GDM1 (cell line): ENCODE results near the gene PIKFYVE.
"Not testable (repeated sequence)": the region's sequence is repeated elsewhere in the genome, so short reads cannot be mapped to it uniquely, and the experiment has no call there.

Experiments used
- DNase-seq: peaks from one replicate; lab custom pipeline; 2025; lab: John Stamatoyannopoulos, UW

Gene PIKFYVE

DNA sequence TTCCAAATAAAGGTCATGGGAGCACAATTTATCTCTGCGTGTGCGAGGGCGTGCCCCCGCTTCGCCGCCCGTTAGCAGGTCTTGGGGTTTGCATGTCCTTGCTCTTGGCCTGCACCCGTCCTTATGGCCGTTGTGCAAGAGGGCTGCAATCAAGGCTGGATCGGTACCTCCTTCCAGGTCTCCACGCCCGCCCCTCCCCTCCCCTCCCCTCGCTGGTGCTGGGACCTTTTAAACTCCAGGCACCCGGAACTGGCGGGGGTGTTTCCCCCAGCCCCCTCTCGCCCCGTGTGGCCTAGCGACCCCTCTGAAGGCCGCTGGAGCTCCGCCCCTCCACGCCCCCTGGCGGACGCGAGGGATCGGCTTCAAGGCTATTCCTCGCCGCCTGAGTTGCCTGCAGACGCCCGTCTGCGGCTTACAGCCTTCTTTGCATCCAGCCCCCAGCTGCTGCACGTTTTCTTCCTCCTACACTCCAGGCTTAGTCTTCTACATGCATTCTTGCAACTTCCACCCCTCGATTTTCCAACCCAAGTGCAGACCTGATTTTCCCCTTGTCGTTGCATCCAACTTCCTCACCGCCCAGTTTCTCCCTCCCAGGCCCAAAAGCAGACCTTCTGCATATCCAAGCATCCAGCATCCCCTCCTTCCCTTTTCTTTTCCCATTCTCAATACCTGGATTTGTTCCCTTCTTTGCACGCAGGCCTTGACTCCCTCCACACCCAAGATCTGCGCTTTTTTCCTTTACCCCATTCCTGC, 11.8 kb upstream of the PIKFYVE start:
- DNase-seq: peak; percentile 70

DNA sequence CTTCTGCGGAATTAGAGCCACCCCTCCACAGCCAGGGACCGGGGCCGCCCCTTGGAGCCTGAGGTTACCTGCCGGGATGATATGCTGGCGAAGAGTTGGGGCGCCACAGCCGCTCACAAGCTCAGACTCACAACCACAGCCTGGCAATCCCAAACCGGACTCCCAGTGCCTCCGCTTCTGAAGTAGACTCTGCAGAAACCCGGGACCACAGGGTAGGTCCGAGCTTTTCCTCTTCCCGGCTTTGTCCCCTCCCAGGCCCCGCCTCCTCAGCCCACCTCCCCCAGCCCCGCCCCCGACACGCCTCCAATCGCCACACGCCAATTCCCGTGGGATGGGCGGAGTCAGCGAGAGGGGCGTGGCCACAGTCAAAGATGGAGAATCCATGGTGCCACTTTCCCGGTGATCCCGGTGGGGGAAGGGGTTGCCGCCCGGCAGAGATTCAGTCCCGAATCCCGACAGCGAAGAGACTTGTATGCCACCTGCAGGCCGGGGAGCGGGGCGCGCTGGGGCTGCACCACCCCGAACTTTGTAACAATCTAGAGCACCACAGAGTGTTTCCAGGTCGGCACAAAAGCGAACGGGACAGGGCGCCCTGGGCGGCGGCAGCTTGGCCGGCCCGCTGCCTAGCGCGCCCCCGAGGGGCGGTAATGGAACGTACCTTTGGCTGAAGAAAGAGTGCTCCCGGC, 11.0 kb upstream of the PIKFYVE start, which contains the start of gene IDH1:
TSS of gene IDH1 (minus strand) at position 201 of the 686 bp plus-strand sequence. CDS start 3,520 bp downstream, outside the sequence.
- DNase-seq: peak; percentile 84

DNA sequence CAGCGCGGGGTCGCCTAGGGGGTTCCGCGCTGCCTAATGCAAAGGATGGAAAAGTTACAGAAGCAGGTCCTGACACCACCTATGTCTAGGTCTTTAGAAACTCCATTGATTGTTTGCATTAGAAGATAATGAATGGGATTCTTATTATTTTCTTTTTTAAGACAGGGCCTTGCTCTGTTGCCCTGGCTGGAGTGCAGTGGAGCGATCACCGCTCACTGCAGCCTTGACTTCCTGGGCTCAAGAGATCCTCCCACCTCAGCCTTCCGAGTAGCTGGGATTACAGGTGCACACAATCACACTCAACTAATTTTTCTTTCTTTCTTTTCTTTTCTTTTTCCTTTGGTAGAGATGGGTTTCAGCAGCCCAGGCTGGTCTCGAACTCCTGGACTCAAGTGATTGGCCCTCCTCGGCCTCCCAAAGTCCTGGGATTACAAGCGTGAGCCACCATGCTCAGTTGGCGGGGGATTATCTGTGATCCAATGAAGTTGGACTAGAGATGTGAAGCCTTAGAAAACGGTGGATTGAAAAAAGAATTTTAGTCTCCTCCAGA, 10.4 kb upstream of the PIKFYVE start:
- DNase-seq: no peak

DNA sequence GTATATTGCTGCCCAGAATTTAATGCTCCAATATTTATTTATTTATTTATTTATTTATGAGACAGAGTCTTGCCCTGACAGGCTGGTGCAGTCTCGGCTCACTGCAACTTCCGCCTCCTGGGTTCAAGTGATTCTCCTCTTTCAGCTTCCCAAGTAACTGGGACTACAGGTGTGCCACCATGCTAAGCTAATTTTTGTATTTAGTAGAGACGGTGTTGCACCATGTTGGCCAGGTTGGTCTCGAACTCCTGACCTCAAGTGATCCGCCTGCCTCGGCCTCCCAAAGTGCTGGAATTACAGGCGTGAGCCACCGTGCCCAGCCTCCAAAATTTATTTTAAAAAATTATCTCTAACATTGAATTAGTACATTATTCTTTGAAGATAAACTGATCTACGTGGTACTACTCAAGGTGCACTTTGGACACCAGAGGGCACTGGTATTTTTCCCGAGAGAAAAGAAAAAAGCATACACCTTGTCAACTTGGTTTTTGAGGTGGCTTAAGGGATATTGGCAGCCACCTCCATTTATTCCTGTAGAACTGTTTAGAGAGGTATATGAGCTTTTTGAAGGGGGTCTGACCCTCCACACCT, 9.8 kb upstream of the PIKFYVE start:
- DNase-seq: no peak

DNA sequence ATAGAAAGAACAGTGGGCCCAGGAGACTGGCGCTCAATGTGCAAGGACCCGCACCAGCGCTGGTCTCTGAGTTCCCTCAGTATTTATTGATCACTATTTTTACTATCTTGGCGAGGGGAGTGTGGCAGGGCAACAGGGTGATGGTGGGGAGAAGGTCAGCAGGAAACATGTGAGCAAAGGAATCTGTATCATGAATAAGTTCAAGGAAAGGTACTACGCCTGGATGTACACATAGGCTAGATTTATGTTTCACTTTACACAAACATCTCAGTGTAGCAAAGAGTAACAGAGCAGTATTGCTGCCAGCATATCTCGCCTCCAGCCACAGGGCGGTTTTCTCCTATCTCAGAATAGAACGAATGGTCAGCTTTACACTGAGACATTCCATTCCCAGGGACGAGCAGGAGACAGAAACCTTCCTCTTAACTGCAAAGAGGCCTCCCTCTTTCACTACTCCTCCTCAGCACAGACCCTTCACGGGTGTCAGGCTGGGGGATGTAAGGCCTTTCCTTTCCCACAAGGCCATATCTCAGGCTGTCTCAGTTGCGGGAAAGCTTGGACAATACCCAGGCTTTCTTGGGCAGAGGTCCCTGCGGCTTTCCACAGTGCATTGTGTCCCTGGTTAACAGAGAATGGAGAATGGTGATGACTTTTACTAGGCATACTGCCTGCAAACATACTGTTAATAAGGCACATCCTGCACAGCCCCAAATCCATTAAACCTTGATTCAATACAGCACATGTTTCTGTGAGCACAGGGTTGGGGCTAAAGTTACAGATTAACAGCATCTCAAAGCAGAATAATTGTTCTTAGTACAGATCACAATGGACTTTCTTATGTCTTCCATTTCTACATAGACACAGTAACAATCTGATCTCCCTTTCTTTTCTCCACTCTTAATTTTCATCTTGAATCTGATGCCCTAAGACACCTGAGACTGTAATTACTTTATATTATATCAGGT, 8.9 kb upstream of the PIKFYVE start:
- DNase-seq: not testable (repeated sequence)

DNA sequence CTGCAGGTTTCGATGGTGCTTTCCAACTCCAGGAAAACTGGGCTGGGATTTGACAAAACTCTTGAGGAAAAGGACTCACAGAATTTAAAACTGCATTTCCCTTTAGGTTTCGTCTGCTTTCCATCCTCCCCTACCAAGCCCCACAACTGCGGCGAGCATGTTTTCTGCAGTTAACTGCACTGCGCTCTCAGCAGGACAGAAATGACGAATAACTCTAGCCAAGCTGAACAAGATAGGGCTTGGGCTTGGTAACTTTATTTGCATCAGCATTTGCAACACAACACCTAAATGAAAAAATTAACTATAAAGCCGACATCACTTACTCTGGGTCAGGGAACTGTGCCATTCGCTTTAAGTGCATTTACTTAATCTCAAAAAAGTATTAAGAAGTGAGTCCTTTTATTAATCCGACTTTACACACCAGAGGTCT, 669 bp upstream of the PIKFYVE start:
- DNase-seq: peak; percentile 19

DNA sequence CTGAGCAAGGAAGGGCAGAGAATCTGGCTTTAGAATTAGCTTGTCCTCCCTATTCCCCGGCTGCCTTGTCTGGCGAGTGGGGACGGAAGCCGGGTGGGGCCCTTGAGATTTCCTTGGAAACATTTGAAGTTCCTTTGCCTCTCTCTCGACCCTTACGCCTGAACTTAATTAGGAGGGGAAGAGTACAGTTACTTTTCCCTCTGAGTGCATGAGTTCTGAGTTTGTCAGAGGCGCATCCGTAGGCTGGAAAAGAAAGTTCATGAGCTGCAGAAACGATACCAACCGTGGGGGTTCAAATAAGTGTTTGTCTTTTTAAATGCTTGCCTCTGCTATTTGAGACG, 468 bp downstream of the PIKFYVE start:
- DNase-seq: no peak

DNA sequence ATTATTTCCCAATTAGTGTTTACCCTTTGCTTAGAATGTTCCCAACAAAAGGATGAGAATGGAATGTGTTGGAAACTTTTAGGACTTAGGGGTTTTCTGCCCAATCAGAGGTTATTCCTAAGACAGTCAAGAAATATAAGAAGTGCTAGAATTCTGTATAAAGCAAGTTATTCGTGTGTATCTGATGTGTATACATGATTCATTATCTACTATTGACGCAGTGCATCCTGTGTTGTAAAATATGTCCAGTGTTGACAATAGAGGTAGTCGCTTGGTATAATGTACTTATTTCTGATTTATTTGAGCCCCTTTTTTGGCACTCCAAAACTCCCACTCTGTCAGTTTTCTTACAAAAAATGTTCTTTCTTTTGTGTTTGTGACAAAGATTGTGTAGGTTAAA, 881 bp downstream of the PIKFYVE start:
- DNase-seq: no peak

DNA sequence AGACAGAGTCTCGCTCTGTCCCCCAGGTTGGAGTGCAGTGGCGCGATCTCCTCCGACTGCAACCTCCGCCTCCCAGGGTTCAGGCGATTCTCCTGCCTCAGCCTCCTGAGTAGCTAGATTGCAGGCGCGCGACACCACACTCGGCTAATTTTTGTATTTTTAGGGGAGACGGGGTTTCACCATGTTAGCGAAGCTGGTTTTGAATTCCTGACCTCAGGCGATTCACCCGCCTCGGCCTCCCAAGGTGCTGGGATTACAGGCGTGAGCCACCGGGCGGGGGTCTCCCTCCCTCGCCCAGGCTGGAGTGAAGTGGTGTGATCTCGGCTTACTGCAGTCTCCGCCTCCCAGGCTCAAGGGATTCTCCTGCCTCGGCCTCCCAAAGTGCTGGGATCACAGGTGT, 1.5 kb downstream of the PIKFYVE start:
- not testable (repeated sequence) for DNase-seq

DNA sequence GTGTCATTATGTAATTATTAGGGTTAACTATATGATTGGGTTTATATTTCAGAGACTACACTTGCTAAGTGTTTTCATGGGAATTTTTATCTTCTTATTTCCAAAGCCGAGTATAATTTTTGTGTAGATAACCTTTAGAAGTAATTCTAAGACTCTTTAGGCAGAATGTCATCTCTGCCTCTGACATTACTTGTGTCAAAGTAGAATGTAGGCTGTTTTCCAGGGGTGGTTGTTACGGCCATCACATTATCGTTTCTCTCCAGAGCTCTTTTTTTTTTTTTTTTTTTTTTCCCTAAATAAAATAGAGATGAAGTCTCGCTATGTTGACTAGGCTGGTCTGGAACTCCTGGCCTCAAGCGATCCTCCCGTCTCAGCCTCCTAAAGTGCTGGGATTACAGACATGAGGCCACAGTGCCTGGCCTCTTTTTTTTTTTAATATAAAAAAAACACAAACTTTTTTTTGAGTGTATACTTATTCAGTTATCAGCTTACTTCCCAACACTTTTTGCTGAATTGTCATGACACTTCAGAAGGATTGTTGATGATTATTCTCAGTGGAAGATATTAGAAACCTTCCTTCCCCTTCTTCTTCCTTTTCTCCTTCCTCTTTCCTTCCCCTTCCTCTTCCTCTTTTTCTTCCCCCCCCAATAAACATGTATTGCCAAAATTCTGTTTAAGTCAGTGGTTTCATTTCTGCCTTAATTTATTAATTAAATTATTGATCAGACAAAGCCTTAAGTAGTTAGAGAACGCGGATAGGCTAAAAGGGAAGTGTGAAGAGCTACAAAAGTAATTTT, 2.3 kb downstream of the PIKFYVE start:
- DNase-seq: no peak

DNA sequence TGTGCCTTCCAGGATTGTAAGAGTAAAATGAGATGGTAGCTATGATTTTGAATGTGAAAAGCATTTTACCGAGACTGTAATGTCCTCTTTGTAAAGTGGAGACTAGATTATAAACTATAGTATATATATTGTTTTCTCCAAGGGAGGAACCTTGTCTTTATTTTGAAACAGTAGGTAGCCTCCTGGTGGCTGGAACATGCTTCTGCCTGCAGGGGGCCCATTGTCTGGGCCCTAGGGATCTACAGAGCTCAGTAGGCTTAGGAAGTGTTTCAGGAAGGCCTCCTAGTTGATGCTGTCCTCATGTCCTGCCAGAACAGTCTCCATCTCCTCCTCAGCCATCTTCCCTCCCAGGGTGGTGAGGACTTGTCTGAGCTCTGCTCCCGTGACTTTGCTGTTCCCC, 3.0 kb downstream of the PIKFYVE start:
- DNase-seq: peak; percentile 13

DNA sequence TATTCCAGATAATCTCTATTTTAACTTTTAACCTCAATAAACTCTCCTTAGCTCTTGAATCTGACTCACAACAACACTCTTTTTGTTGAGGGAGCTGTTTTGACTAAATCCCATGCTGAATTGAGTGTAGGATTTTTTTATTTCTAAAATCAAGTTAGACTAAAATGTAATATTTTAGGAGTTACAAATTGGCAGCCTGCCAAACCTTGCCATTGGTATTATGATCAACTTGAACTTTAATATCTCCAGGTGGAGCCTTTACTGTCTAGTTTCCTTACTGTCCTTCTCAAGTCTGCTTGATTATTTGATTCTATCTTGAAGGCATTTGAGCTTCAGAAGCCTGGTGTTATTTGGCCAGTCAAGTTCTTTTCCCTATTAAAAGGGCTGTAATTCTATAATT, 8.7 kb downstream of the PIKFYVE start:
- DNase-seq: no peak

DNA sequence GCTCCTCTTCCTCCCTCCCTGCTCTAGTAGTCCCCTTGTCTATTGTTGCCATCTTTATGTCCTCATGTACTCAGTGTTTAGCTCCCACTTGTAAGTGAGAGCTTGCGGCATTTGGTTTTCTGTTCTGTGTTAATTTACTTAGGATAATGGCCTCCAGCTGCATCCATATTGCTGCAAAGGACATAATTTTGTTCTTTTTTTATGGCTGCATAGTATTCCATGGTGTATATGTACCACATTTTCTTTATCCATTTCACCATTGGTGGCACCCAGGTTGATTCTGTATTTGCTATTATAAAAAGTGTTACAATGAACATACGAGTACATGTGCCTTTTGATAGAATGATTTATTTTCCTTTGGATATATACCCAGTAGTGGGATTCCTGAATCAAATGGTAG, 12.5 kb downstream of the PIKFYVE start:
- no peak for DNase-seq

DNA sequence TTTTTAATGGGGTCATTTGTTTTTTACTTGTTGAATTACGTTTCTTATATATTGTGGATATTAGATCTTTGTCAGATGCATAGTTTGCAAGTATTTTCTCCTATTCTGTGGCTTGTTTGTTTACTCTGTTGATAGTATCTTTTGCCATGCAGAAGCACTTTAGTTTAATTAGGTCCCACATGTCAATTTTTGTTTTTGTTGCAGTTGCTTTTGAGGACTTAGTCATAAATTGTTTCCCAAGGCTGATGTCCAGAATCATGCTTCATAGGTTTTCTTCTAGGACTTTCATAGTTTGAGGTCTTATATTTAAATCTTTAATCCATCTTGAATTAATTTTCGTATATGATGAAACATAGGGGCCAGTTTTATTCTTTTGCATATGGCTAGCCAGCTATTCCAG, 13.2 kb downstream of the PIKFYVE start:
- DNase-seq: no peak

DNA sequence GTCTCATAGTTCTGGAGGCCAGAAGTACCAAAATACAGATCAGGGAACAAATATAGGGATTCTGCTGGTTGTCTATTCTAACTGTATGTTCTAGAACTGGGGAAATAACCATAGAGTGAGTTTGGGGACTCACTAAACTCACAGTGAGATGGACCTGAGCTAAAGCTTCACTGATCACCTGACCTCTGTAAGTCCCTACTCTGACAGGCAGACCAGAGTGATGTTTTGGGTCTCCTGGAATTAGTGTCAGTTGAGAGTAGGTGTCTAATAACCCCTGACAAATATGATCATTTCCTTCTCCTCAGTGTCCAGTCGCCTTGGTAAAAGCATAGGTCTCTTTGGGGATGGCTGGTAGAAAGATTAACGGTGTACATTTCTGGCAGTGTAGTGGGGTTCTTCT, 14.2 kb downstream of the PIKFYVE start:
- DNase-seq: no peak

DNA sequence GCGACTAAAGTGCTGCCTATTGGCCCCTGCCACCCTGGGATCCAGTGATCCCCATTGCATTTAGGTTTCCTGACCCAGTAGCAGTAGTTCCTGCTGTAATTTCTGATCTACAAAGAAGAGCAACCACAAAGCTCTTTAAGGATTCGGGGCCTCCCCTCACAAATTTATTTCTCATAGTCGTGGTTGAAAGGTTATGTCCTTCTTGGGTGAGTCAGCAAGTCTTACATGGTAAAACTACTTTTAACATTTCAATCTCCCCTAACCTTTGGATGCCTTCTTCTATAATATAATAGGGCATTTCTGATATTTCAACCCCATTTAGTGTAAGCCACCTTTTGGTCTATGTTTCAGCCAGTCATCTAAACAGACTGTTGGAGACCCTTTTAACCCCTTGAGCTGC, 14.9 kb downstream of the PIKFYVE start:
- DNase-seq: no peak

DNA sequence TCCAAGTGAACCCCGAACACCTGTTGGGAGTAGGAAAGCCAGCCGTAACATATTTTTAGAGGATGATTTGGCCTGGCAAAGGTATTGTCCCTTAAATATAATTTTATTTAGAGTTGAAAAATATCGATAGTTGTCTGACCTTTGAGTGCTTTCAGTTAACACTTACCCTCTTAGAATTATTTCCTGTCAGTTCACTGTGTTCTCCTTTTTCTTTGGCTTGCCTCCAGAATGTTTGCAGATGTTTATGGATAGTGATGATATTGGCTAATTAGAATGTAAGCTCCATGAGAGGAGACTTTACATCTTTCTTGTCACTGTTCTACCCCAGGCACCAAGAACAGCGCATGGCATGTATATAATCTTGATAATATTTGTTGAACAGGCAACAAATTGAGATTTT, 19.8 kb downstream of the PIKFYVE start:
- DNase-seq: no peak

DNA sequence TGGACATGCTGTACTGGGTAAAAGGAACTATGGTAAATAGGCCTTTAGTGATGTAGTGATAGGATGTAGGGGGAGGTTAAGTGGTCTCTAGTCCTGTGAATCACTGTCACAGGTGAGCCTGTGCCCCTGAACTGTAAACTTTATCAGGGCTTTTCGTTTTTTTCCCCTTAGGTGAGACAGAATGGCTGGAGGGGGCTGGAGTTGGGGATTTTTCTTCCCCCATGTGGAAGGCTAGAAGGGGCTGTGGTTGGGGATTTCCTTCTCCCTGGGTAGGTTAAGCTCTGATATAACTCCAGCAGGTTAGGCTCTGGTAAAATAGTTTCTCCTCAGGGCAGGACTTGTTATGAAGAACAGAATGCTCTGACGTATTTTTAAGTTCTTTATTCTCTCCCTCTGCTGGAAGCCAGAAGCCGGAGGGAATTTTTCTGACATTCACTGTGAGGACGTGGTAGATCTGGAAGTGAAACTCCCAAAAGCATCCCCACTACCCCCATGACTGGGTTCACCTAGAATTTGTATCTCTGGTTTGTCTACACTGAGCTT, 28.5 kb downstream of the PIKFYVE start:
- no peak for DNase-seq

DNA sequence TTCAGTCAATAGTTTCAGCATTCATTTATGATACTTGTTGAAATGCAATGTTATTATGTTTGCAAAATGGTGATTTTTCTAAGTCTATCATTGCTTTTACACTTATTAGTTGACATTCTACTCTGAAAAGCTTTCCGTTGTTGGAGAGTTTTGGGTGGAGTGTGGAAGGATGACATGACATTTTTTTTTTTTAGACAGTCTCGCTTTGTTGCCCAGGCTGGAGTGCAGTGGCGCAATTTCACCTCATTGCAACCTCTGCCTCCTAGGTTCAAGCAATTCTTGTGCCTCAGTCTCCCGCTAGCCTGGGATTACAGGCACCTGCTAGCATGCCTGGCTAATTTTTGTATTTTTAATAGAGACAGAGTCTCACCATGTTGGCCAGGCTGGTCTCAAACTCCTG, 29.8 kb downstream of the PIKFYVE start:
- DNase-seq: no peak

DNA sequence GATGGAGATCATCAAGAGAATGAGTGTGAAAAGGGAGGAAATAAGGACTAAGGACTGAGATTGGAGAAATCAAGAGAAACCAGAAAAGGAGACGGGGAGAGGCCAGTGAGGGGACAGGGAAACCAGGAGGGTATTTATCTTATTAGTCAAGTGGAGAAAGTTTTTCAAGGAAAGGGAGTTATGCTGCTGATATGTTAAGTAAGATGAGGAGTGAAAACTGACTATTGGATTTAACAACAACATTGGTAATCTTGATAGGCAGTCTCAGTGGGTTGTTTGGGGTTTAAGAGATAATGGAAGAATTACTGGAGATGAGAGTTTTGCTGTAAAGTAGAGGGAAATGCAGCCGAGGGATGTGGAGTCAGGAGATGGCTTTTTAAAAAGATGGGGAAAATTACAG, 30.6 kb downstream of the PIKFYVE start:
- DNase-seq: no peak

DNA sequence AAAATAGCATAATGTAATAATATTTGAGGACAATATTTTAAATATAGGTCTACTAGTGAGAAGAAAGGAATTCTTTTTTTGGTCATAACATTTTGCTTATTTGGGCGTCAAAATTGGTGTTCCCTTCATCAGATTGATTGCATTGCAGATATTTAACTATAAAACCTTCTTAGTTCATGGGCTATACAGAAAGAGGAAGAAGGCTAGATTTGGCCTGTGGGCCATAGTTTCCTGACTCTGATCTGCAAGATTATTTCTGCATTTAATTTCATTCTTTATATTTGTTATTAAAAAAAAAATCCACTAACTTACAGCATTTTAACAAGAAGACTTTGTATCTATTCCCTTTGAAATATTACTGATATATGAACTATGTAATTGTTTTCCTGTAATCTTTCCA, 31.9 kb downstream of the PIKFYVE start:
- DNase-seq: no peak
